Skeletal muscle tissue (tissue), 4 donors: ENCODE measurements around the gene UPK3A. TPM values are rescaled to one million over a fixed set of nuclear protein-coding genes. Genes with fewer than 3 reads are reported as not detected.

ENCODE experiments used
- H3K27ac ChIP-seq: one replicate; pipeline ENCODE4 v1.7.0; 2013; ENCODE audit warnings: mild to moderate bottlenecking, low read depth, low read length, inconsistent platforms
- H3K27me3 ChIP-seq, 3 donors: one replicate each; pipeline ENCODE4 v1.7.0; 2013; ENCODE audit warnings: low read length in 3 of 3; ENCODE audit not compliant: control insufficient read depth in 3 of 3, insufficient read depth in 3 of 3
- H3K36me3 ChIP-seq, 3 donors: one replicate each; pipeline ENCODE4 v1.7.0; 2013; ENCODE audit warnings: low read length in 3 of 3; ENCODE audit not compliant: control insufficient read depth in 3 of 3, insufficient read depth in 3 of 3
- H3K4me1 ChIP-seq, 3 donors: one replicate each; pipeline ENCODE4 v1.7.0; 2013; ENCODE audit warnings: low read length in 3 of 3, mild to moderate bottlenecking in 3 of 3; ENCODE audit not compliant: control insufficient read depth in 3 of 3, insufficient read depth in 3 of 3
- H3K4me3 ChIP-seq, 3 donors: one replicate each; pipeline ENCODE4 v1.7.0; 2013; ENCODE audit warnings: low read length in 3 of 3
- H3K9ac ChIP-seq, 3 donors: one replicate each; pipeline ENCODE4 v1.7.0; 2013; ENCODE audit warnings: low read length in 3 of 3, mild to moderate bottlenecking in 3 of 3, moderate library complexity in 2 of 3, low read depth in 1 of 3
- H3K9me3 ChIP-seq, 3 donors: one replicate each; pipeline ENCODE4 v1.7.0; 2013; ENCODE audit warnings: low read length in 3 of 3; ENCODE audit not compliant: control insufficient read depth in 3 of 3
- total RNA-seq: library from RNA; depleted of rRNA; stranded (reverse); fragments of >200 nt; gene quantifications from one replicate; pipeline ENCODE4 v1.2.3, GENCODE V29; 2014
- donor health status: Osteomylitis.

The UPK3A gene
- total RNA-seq, 1 donor from 2014 or later: not detected

DNA sequence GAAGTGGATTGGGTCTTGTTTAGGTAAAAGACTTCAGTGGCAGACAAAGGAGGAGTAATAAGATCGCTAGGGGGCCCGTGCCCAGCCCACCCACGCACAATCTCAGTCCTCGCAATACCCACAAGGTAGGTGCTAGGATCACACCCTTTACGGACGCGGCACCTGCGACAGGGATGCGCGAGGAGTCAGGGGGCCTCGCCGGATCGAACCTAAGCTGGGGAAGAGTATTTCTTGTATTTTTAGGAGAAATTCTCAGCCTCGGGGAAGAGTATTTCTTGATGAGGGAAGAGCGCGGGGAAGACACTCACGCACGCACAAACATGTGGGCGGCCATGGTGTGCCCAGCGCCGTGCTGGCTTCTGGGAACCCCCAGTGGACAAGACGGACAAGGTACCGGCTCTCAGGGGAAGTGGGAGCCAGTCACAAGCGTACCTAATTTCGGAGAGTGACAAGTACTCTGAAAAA is 24.2 kb downstream of the UPK3A start:
- Histone ChIP-seq H3K4me1 (peaks cover 15 to 27% (median 25%) of the 10 kb centered on the region in 3 donors), H3K27me3 (no peaks in the 10 kb centered on the region), H3K27ac (peak overlapping the region; percentile 55), H3K36me3 (peaks cover 0 to 4% (median 0%) of the 10 kb centered on the region in 3 donors), H3K4me3 (peak overlapping the region; percentile 78 to 91 (median 85)), H3K9ac (peak overlapping the region; percentile 75 to 92 (median 90)), H3K9me3 (no peaks in the 10 kb centered on the region)

DNA sequence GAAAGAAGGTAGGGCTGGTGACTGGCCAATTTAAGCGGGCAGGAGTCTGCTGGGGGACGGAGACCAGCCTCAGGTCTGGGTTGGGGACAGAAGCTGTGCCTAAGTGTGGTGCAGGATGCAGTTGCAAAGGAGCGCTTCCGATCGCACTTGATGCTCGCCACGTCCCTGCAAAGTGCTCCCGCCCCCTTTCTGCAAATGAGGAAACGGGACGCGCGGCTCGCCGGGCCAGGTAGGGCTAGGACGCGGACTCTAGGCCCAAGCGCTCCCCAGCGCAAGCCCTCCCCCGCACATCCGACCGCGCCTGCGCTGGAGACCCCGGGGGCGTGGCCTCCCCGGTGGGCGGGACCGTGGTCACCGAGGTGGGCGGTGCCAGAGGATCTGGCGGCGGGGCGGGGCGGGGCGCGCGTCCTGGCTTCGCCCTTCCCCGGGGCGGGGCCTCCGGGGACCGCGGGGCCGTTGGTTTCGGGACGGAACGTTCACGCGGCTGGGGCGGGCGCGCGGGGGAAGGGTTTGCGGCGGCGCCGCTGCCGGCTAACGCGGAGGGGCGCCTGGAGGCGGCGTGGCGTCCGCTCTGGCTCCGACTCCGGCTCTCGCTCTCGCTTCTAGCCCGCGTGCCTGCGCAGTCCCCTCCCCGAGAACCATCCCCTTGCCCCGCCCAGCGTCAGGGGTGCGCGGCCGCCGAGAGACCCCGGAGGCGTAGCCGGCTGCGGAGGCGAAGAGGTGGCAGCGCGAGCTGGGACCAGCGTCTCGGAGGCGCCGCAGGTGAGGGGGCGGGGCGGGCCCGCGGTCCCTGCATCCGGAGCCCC is 24.9 kb downstream of the UPK3A start, which contains the start of gene FAM118A:
TSS of gene FAM118A (plus strand) at position 513 of the 806 bp plus-strand sequence. CDS start 12,446 bp downstream, outside the sequence.
- peak within 1 kb of the TSS; percentile 82 to 91 (median 85) for H3K4me3 ChIP-seq
- no peaks in the 10 kb centered on the region for H3K9me3 ChIP-seq
- H3K36me3 ChIP-seq: peaks cover 0 to 4% (median 0%) of the 10 kb centered on the region in 3 donors
- H3K27ac ChIP-seq: peak within 1 kb of the TSS; percentile 72
- no peaks in the 10 kb centered on the region for H3K27me3 ChIP-seq
- H3K9ac ChIP-seq: peak within 1 kb of the TSS; percentile 80 to 92 (median 90)
- peaks cover 22 to 33% (median 31%) of the 10 kb centered on the region in 3 donors for H3K4me1 ChIP-seq

DNA sequence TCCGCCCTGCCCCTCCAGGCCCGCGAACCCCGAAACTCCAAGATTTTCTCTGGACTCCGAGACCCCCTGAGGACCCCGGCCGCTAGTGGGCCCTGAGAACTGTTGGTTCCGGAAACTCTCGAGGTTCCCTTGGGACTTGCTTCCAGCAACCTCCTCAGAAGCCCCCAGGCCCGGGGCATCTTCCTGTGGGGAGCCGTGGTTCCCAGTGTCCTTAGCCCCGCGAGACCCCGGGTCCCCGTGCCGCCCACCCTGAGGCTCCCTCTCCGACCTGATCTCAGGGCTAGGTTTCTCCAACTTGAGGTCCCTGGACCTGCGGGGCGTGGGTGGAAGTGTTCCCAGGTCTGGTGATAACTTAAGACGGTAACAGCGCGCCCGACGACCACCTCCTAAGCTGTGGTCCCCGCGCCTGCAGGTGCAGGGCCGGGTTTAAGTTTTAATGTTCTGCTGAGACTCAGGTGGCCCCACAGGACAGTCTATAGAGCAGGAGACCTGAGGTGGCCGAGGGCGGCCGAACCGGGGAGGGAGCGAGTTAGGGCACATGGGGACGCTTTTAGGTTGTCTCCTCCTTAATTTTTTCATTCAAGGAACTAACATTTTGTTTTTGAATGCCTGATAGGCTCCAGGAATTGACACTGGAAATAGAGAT is 25.7 kb downstream of the UPK3A start:
- Histone ChIP-seq H3K4me1 (peaks cover 26 to 35% (median 32%) of the 10 kb centered on the region in 3 donors), H3K9ac (peak overlapping the region; percentile 80 to 91 (median 81)), H3K4me3 (peak overlapping the region; percentile 74 to 83 (median 82)), H3K27ac (peak overlapping the region; percentile 72), H3K36me3 (peaks cover 0 to 4% (median 0%) of the 10 kb centered on the region in 3 donors), H3K27me3 (no peaks in the 10 kb centered on the region), H3K9me3 (no peaks in the 10 kb centered on the region)

DNA sequence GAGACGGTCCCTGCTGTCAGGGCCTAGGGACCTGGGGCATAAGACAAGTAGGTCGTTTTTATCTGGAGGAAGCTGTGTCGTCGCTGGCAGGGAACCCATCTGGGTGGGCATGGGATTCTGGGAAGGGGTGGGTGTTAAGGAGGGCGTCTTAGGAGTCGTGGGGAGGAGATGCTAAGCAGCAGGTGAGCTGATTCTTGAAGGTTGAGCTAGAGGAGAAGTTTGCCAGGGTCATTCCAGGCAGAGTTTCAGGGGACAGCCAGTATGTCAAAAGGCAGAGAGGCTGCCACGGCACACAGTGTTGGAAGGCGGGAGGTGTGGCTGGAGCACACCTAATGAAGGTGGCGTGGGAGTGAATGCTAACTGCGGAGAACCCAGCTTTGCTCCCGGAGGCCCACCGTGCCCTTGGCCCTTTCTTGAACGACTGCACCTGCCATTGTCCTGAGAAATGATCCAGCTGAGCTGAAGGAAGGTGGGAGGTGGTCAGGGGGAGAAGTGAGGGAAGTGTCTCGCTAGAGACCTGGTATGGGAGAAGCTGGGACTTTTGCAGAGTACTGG is 26.3 kb downstream of the UPK3A start:
- Histone ChIP-seq H3K9ac (peak overlapping the region; percentile 80 to 91 (median 81)), H3K4me3 (peak overlapping the region; percentile 74 to 83 (median 82)), H3K27ac (peak overlapping the region; percentile 72), H3K9me3 (no peaks in the 10 kb centered on the region), H3K36me3 (peaks cover 0 to 4% (median 0%) of the 10 kb centered on the region in 3 donors), H3K4me1 (peaks cover 28 to 38% (median 32%) of the 10 kb centered on the region in 3 donors), H3K27me3 (no peaks in the 10 kb centered on the region)

DNA sequence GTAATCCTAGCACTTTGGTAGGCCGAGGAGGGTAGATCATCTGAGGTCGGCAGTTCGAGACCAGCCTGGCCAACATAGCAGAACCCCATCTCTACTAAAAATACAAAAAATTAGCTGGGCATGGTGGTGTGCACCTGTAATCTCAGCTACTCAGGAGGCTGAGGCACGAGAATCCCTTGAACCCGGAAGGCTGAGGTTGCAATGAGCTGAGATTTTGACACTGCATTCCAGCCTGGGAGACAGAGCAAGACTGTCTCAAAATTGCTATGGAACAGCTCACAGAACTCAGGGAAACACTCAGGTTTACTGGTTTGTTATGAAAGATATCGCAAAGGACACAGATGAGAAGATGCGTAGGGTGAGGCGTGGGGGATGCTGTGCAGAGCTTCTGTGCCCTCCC is 27.7 kb downstream of the UPK3A start:
- no peak overlapping the region for H3K4me3 ChIP-seq
- H3K9me3 ChIP-seq: no peaks in the 10 kb centered on the region
- H3K36me3 ChIP-seq: peaks cover 0 to 4% (median 0%) of the 10 kb centered on the region in 3 donors
- H3K27ac ChIP-seq: no peak overlapping the region
- no peak overlapping the region for H3K9ac ChIP-seq
- H3K4me1 ChIP-seq: peaks cover 40 to 51% (median 46%) of the 10 kb centered on the region in 3 donors
- no peaks in the 10 kb centered on the region for H3K27me3 ChIP-seq

DNA sequence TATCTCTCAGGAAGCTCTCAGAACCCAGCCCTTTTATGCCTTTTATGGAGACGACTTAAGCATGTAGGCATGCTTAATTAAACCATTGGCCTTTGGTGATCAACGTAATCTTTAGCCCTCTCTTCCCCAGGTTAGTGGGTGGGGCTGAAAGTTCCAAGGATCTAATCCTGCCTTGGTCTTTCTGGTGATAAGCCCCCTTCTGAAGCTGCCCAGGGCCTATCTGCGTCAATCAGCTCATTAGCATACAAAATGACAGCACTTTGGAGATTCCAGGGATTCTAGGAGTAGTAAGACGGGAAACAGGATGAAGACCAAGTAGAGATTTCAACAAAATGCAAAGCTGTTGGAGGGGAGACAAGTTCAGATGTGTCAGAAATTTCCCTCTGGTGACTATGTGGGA is 28.1 kb downstream of the UPK3A start:
- Histone ChIP-seq H3K27me3 (no peaks in the 10 kb centered on the region), H3K27ac (no peak overlapping the region), H3K9ac (no peak overlapping the region), H3K4me1 (peaks cover 44 to 56% (median 50%) of the 10 kb centered on the region in 3 donors), H3K36me3 (peaks cover 0 to 4% (median 0%) of the 10 kb centered on the region in 3 donors), H3K9me3 (no peaks in the 10 kb centered on the region), H3K4me3 (no peak overlapping the region)

DNA sequence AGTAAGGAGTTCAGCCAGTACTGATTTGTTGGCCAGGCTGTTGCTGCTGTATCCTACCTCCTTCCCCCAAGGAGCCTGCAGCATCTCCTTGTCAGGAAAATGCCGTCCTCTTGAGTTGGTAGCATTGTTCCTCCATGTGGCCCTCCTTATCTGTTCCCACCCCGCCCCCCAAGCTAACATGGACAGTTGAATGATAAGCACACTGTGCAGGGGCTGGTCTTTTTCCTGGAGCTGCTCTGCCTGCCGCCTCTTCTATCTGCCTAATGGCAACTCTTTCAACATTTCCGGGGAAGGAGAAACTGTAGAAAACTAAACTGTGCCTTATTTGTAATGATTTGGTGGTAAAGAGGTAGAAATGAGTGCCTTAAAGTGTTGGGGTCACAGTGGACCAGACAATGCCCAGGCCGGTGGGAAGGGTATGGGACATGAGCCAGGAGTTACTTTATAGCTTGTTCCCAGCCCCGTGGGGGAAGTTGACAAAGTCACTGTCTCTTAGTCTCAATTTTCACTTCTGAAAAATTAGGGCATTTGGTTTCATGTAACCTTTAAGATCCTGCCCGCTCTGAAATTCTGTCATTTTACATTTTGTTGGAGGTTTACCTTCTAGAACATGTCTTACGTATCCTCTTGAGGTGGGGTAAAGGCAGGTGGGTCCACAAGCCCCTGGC is 29.4 kb downstream of the UPK3A start:
- no peak overlapping the region for H3K27ac ChIP-seq
- peaks cover 0 to 4% (median 0%) of the 10 kb centered on the region in 3 donors for H3K36me3 ChIP-seq
- no peaks in the 10 kb centered on the region for H3K27me3 ChIP-seq
- peak overlapping the region; percentile 3 to 28 (median 10) for H3K9ac ChIP-seq
- no peaks in the 10 kb centered on the region for H3K9me3 ChIP-seq
- peaks cover 54 to 61% (median 59%) of the 10 kb centered on the region in 3 donors for H3K4me1 ChIP-seq
- no peak overlapping the region for H3K4me3 ChIP-seq

DNA sequence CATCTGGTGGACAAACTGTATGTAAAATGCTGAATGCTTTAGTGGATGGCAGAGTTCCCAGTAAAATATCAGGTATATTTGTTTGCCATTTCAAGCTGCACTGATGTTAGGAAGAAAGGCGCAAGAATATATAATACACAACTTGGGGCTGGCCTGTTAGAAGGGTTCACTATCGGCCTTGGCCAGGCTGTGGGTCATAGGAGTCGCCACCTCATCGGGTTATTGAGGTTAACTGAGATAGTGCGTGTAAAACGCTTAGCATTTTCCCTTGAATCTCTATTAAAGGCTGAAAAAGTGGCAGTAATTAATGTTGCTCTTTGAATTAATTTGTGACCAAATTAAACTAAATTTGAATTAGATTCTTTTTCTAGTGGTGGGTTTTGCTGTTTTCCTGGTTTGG is 30.0 kb downstream of the UPK3A start:
- no peak overlapping the region for H3K27ac ChIP-seq
- H3K4me1 ChIP-seq: peaks cover 57 to 62% (median 61%) of the 10 kb centered on the region in 3 donors
- no peak overlapping the region for H3K4me3 ChIP-seq
- peak overlapping the region in 1 of 3 donors; percentile 28 for H3K9ac ChIP-seq
- peaks cover 0 to 4% (median 0%) of the 10 kb centered on the region in 3 donors for H3K36me3 ChIP-seq
- no peaks in the 10 kb centered on the region for H3K27me3 ChIP-seq
- no peaks in the 10 kb centered on the region for H3K9me3 ChIP-seq

DNA sequence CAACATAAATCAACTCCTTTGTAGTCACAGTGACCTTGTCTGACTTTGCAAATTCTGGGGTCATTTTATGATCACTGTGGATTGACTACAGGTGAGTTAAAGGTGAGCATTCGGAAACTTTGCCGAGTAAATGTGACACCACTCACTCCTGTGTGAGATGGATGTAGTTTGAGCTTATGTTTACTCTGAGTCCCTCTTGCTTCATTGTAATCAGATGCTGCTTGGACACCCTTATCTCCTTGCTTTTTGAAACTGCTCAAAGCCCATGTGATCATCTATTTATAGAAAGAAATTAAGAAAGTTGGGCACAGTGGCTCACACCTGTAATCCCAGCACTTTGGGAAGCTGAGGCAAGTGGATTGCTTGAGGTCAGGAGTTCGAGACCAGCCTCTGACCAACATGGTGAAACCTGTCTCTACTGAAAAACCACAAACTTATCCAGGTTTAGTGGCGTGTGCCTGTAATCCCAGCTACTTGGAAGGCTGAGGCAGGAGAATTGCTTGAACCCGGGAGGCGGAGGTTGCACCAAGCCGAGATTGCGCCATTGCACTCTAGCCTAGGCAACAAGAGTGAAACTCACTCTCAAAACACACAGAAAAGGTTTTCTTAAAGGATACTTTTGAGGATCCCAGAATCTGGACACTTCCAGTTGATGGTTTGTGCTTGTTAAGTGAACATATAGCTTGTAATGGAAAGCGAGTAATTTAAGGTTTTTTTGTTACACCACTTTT is 32.2 kb downstream of the UPK3A start:
- Histone ChIP-seq H3K4me1 (peaks cover 48 to 50% (median 50%) of the 10 kb centered on the region in 3 donors), H3K9ac (peak overlapping the region in 2 of 3 donors; percentile 54 to 63), H3K27ac (peak overlapping the region; percentile 84), H3K4me3 (no peak overlapping the region), H3K36me3 (peaks cover 0 to 4% (median 0%) of the 10 kb centered on the region in 3 donors), H3K27me3 (no peaks in the 10 kb centered on the region), H3K9me3 (no peaks in the 10 kb centered on the region)
